ENCODE data around the gene SSBP3.
"Not testable (repeated sequence)": the region's sequence is repeated elsewhere in the genome, so short reads cannot be mapped to it uniquely, and the experiment has no call there.

Gene SSBP3

GRCh38 chr1:54394104-54394503 lies 12.1 kb downstream of the SSBP3 start:
- H3K36me3 ChIP-seq (ENCODE audit: insufficient read depth, low read length) = peaks cover 81% of the 10 kb centered on the region

DNA sequence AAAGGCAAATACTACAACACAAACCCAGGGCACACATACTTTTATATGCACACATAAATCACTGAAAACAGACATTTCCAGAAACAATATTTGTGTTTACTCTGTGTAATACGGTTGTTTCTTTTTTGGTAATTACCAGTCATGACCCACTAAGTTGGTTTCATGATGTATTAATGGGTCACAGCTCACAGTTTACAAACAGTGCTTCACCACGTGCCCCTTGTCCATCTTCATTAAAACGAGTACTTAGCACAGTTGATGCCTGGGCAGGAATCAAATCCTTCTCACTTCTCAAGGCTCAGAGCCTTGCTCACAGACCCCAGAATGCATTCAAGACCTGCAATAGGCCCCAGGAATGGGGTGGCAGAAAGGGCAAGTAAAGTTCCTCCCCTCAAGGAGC lies 13.8 kb downstream of the SSBP3 start:
- TF ChIP-seq FOXP2 (optimal IDR thresholded peaks at IDR 0.05; ENCODE audit: control extremely low read depth, extremely low read length, insufficient read depth) (no peak), EZH2 (IDR thresholded peaks at IDR 0.05) (no peak), POLR2AphosphoS5 (IDR thresholded peaks at IDR 0.05; ENCODE audit: borderline replicate concordance, low read depth, low read length) (no peak)
- Histone ChIP-seq H3K27ac (no peak overlapping the region), H3K9ac (ENCODE audit: insufficient read length) (no peak overlapping the region), H3K9me3 (ENCODE audit: low read depth, low read length) (no peaks in the 10 kb centered on the region), H3K4me3 (no peak overlapping the region), H3K36me3 (ENCODE audit: insufficient read depth, low read length) (peaks cover 73% of the 10 kb centered on the region)
- no peak for DNase-seq (ENCODE audit: low read depth, low spot score)

More at GRCh38 chr1:54394104-54394503, 12.1 kb downstream of the SSBP3 start:
- no peak for TF ChIP-seq POLR2AphosphoS5 (IDR thresholded peaks at IDR 0.05; ENCODE audit: borderline replicate concordance, low read depth, low read length)
- TF ChIP-seq FOXP2 (optimal IDR thresholded peaks at IDR 0.05; ENCODE audit: control extremely low read depth, extremely low read length, insufficient read depth) = no peak
- TF ChIP-seq EZH2 (IDR thresholded peaks at IDR 0.05) = no peak
- Histone ChIP-seq H3K27ac (no peak overlapping the region), H3K4me3 (no peak overlapping the region), H3K9me3 (ENCODE audit: low read depth, low read length) (no peaks in the 10 kb centered on the region), H3K9ac (ENCODE audit: insufficient read length) (no peak overlapping the region)
- DNase-seq (ENCODE audit: low read depth, low spot score) = no peak

- Histone ChIP-seq H3K9me3 (ENCODE audit: low read depth, low read length) (no peaks in the 10 kb centered on the region), H3K4me3 (no peak overlapping the region), H3K9ac (ENCODE audit: insufficient read length) (no peak overlapping the region), H3K36me3 (ENCODE audit: insufficient read depth, low read length) (peaks cover 66% of the 10 kb centered on the region), H3K27ac (no peak overlapping the region)
- TF ChIP-seq EZH2 (IDR thresholded peaks at IDR 0.05) (no peak), FOXP2 (optimal IDR thresholded peaks at IDR 0.05; ENCODE audit: control extremely low read depth, extremely low read length, insufficient read depth) (no peak), POLR2AphosphoS5 (IDR thresholded peaks at IDR 0.05; ENCODE audit: borderline replicate concordance, low read depth, low read length) (no peak)
- DNase-seq (ENCODE audit: low read depth, low spot score) = no peak
Measured at GRCh38 chr1:54391450-54392209, 14.6 kb downstream of the SSBP3 start.

GRCh38 chr1:54390655-54391054 lies 15.5 kb downstream of the SSBP3 start:
- no peak overlapping the region for H3K27ac ChIP-seq
- no peak overlapping the region for H3K4me3 ChIP-seq
- peaks cover 60% of the 10 kb centered on the region for H3K36me3 ChIP-seq (ENCODE audit: insufficient read depth, low read length)
- no peaks in the 10 kb centered on the region for H3K9me3 ChIP-seq (ENCODE audit: low read depth, low read length)
- TF ChIP-seq POLR2AphosphoS5 (IDR thresholded peaks at IDR 0.05; ENCODE audit: borderline replicate concordance, low read depth, low read length) = no peak
- DNase-seq (ENCODE audit: low read depth, low spot score) = no peak
- H3K9ac ChIP-seq (ENCODE audit: insufficient read length) = no peak overlapping the region

DNA sequence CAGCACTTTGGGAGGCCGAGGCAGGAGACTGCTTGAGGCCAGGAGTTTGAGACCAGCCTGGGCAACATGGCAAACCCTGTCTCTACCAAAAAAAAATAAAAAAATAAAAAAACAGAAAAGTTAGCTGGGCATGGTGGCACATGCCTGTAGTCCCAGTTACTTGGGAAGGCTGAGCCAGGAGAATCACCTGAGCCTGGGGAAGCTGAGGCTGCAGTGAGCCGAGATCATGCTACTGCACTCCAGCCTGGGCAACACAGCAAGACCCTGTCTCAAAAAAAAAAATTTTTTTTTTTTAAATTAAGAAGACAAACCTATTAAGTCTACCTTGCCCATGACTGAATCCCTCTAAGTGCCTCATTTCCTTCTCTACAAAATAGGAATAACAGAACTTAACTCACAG lies 16.6 kb downstream of the SSBP3 start:
- not testable (repeated sequence) for H3K9me3 ChIP-seq (ENCODE audit: low read depth, low read length); DNase-seq (ENCODE audit: low read depth, low spot score); H3K4me3 ChIP-seq; H3K27ac ChIP-seq; H3K9ac ChIP-seq (ENCODE audit: insufficient read length)
- peaks cover 57% of the 10 kb centered on the region for H3K36me3 ChIP-seq (ENCODE audit: insufficient read depth, low read length)

DNA sequence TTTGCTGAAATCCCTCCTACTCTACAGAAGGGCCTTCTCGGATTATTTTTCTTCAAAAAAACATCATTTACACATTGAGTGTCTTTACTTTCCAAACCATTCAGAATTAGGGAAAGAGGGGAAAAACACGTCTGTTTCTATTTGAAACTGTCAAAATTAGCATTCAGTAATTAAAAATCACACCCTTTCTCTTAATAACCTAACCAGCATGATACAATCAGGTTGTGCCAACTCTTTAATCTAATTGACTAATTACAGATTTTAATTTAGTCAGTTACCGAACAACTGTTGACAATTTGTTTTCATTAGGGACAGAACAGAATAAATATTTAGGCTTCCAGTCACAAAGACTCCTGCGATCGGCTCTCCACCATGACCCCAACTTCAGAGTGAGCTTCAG lies 18.8 kb downstream of the SSBP3 start:
- TF ChIP-seq FOXP2 (optimal IDR thresholded peaks at IDR 0.05; ENCODE audit: control extremely low read depth, extremely low read length, insufficient read depth) (no peak), POLR2AphosphoS5 (IDR thresholded peaks at IDR 0.05; ENCODE audit: borderline replicate concordance, low read depth, low read length) (no peak), EZH2 (IDR thresholded peaks at IDR 0.05) (no peak)
- DNase-seq (ENCODE audit: low read depth, low spot score) = no peak
- Histone ChIP-seq H3K4me3 (no peak overlapping the region), H3K36me3 (ENCODE audit: insufficient read depth, low read length) (peaks cover 43% of the 10 kb centered on the region), H3K27ac (peak overlapping the region; percentile 36; the same call in 1 of the 2 replicates), H3K9me3 (ENCODE audit: low read depth, low read length) (no peaks in the 10 kb centered on the region), H3K9ac (ENCODE audit: insufficient read length) (no peak overlapping the region)

DNA sequence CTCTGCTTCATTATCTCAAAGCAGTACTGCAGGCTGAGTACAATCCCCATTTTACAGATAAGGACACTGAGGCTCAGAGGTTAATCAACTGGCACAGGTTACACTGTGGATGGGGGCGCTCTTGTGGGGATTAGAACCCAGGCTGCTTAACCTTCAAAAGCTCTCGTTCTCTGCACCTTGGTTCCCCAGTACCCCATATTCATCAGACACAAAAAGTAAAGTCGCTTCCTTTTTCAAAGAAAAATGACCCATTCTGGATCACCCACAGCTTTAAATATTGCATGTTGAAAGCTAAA lies 20.5 kb downstream of the SSBP3 start:
- TF ChIP-seq POLR2AphosphoS5 (IDR thresholded peaks at IDR 0.05; ENCODE audit: borderline replicate concordance, low read depth, low read length) = no peak
- no peak for TF ChIP-seq FOXP2 (optimal IDR thresholded peaks at IDR 0.05; ENCODE audit: control extremely low read depth, extremely low read length, insufficient read depth)
- no peak for TF ChIP-seq EZH2 (IDR thresholded peaks at IDR 0.05)
- Histone ChIP-seq H3K36me3 (ENCODE audit: insufficient read depth, low read length) (peaks cover 39% of the 10 kb centered on the region), H3K27ac (no peak overlapping the region), H3K9me3 (ENCODE audit: low read depth, low read length) (no peaks in the 10 kb centered on the region), H3K4me3 (no peak overlapping the region), H3K9ac (ENCODE audit: insufficient read length) (no peak overlapping the region)
- DNase-seq (ENCODE audit: low read depth, low spot score) = no peak

DNA sequence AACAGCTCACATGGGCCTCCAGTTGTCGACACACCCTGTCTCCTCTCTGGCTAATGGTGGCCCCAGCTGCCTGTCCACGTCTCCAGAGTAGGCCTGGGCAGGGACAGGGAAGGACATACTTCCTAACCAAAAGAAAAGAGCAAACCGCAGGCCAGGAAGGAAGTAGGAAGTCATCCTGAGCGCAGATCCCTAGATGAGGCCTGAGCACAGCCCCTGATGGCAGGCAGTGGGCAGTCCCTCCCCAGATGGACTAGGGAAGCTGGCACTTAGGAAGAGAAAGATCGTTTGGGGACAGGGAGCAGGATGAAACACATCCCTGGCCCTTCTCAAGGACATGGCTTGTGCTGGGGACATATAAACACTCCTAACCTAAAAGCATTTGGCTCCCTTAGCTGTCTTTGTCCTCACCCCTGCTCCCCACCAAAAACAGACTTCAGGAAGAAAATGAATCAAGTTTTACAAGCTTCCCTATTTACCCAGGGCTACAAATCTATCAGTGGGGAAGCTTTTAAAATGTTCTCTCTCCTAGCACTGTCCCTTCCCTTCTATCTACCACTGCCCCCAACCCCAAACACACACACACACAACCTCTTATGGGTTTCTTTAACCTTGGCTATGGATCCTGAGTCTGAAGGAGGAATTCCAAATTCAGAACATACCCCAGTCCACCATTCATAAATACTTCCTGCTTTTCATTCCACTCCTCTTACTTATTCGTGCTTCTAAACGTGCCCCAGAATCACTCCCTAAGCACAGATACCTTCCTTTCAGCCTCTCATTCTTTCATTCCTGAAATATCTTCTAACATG lies 21.1 kb downstream of the SSBP3 start:
- H3K9ac ChIP-seq (ENCODE audit: insufficient read length) = no peak overlapping the region
- H3K4me3 ChIP-seq = no peak overlapping the region
- H3K27ac ChIP-seq = no peak overlapping the region
- no peak for TF ChIP-seq POLR2AphosphoS5 (IDR thresholded peaks at IDR 0.05; ENCODE audit: borderline replicate concordance, low read depth, low read length)
- TF ChIP-seq EZH2 (IDR thresholded peaks at IDR 0.05) = no peak
- TF ChIP-seq FOXP2 (optimal IDR thresholded peaks at IDR 0.05; ENCODE audit: control extremely low read depth, extremely low read length, insufficient read depth) = no peak
- peaks cover 40% of the 10 kb centered on the region for H3K36me3 ChIP-seq (ENCODE audit: insufficient read depth, low read length)
- H3K9me3 ChIP-seq (ENCODE audit: low read depth, low read length) = no peaks in the 10 kb centered on the region
- DNase-seq (ENCODE audit: low read depth, low spot score) = no peak
